GM18517 (cell line): ENCODE data around the gene PHF21A.
A peak's percentile ranks its signal among the peaks of the same experiment; 100 is the strongest.

Experiments
- ATAC-seq: cut with Tn5 transposase; IDR thresholded peaks from one replicate; pipeline ENCODE4 v1.9.1; 2021; ENCODE audit warnings: mild to moderate bottlenecking, moderate library complexity; ENCODE audit not compliant: unreplicated experiment

The PHF21A gene

GRCh38 chr11:46121301-46121723 lies at the start of gene PHF21A:
PHF21A (minus strand) TSS chr11:46121454; CDS start chr11:46084219, 37,235 bp downstream.
- ATAC-seq: peak; percentile 20

- ATAC-seq: no peak
Measured at GRCh38 chr11:46170797-46171196, 49.5 kb upstream of the PHF21A start.

- no peak for ATAC-seq
Measured at GRCh38 chr11:46162700-46163099, 41.4 kb upstream of the PHF21A start.

GRCh38 chr11:46161201-46161600 lies 39.9 kb upstream of the PHF21A start:
- no peak for ATAC-seq

GRCh38 chr11:46160100-46160499 lies 38.8 kb upstream of the PHF21A start:
- ATAC-seq: no peak

DNA sequence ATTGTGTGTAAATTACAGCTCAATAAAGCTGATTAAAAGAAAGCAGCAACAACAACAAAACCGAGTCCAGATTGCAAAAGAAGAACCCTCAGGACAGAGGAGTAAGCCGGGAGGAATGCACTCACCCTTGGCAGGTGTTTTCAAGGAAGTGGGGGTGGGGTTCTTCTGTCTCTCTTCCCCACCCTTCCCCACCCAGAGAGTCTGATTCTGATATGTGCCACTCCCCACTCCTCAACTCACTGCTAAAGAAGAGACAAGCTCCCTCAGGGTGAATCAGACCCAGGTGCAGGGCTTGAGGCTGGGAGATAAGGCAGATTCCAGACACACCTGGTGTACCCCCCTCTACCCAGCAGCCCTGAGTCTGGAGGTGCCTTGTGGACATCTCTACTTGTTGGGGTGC lies 38.4 kb upstream of the PHF21A start:
- ATAC-seq: no peak

- ATAC-seq: no peak
Measured at GRCh38 chr11:46149826-46150225, 28.6 kb upstream of the PHF21A start.

GRCh38 chr11:46149342-46149741 lies 28.1 kb upstream of the PHF21A start:
- no peak for ATAC-seq

DNA sequence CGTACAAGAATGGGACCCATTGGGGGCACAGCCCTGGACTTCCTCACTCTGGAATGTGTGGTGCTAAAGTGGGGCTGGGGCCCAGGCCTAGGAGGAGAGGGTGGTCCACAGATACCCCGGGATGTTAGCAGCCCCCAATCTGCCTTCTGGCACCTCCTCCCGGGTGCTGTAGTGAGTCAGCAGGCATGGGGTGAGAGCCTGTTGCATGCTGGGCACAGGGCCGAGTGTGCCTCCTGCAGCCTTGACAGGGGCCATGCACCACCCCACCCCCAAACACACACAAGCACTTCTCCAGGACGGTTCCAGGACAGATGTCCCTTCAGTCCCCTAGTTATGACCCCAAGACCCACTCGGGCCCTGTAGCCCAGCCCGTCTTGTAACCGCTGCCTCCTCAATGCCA lies 23.5 kb upstream of the PHF21A start:
- ATAC-seq: no peak

- no peak for ATAC-seq
Measured at GRCh38 chr11:46143049-46143806, 22.0 kb upstream of the PHF21A start.

DNA sequence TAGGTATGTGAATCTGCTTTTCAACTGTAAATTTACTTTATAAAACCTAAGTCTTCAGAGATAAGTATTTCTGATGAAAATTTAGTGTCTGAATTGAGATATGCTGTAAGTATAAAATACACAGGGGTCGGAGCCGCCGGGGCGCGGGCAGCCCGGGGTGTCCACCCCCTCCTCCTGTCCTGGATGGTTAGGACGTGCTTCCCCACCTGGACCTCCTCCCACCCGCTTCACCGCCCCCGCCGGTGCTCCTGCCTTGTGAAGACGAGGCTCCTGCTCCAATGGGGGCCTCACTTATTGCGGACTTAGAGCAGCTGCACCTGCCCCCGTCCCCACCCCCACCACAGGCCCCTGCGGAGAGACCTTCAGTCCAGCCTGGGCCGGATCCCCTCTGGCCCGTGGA lies 21.3 kb upstream of the PHF21A start:
- no peak for ATAC-seq

DNA sequence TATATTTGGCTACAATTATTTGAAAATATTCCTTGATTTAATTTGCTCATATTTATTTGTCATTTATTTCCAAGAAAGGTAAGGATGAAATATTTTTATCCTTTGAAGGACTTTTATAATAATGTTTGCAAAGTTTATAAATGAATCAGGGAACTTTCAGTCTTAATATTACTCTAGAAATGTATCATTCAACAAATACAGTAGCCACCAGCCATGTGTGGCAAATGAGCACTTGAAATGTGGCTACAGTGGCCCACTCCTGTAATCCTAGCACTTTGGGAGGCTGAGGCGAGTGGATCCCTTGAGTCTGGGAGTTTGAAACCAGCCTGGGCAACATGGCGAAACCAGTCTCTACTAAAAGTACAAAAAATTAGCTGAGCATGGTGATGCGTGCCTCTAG lies 20.3 kb upstream of the PHF21A start:
- ATAC-seq: no peak

- ATAC-seq: no peak
Measured at GRCh38 chr11:46134540-46134939, 13.3 kb upstream of the PHF21A start.

DNA sequence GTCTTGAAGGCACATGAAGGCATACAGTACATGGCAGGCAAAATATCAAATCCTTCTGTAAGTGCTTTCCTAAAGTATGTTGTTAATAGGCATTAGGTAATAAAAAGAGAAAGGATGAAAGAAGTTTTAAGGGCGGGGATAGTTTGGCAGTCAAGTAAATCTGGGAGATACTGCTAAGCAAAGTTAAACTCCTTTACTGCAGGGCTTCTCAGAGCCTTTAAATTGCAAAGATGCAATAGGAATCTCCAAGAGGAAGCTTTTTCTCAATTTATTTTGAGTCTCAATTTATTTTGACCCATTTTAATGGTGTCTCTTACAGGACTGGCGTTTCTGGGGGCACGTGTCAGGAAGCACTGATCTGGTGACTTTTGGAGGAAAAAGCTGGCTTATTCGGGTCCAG lies 12.8 kb upstream of the PHF21A start:
- no peak for ATAC-seq

DNA sequence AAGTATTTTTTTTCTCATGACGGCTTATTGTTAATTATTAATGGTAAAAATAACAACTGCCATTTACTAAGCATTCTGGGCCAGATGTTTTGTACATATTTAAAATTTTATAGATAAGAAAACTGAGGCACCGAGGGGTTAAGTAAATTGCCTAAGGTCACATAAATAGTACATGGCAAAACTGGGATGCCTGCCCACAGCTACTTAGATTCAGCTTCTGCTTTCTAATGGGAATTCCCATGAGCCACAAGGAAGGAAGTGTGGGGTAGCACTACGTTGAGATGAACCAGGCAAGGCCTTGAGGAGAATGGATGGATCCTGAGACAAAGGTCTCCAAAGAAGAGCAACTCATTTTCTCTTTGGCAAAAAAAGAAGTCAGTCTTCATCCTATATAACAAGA lies 11.9 kb upstream of the PHF21A start:
- no peak for ATAC-seq

DNA sequence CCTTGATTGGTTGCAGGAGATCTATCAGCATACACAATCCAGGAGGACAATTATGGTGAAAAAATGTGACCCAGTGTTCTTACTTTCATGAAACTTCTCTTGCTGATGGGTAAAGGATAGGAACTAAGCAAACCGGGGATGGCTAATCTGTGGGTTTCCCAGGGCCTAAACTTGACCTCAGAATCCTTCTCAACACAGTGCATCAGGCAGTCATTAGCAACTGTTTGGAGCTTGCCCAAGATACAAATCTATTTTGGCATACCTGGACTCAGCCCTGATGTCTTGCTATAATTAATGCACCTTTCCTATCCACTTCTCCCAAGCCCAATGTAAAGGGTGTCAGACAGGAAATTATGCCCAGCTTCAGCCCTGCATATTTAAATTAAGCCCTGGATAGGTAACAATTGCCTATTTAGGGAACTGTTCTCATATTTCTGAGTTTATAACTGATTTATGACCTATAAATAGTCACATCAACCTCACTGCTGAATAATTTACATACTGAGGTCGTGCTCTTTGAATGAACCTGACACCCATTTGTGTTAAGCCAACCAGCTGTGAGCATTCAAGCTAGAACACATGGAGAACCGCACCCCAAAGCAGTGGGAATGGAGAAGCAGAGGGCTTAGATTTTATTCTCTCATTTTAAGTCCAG lies 9.2 kb upstream of the PHF21A start:
- ATAC-seq: no peak

GRCh38 chr11:46129133-46129532 lies 7.9 kb upstream of the PHF21A start:
- ATAC-seq: no peak

- peak; percentile 85 for ATAC-seq
Measured at GRCh38 chr11:46127150-46127638, 5.9 kb upstream of the PHF21A start.

DNA sequence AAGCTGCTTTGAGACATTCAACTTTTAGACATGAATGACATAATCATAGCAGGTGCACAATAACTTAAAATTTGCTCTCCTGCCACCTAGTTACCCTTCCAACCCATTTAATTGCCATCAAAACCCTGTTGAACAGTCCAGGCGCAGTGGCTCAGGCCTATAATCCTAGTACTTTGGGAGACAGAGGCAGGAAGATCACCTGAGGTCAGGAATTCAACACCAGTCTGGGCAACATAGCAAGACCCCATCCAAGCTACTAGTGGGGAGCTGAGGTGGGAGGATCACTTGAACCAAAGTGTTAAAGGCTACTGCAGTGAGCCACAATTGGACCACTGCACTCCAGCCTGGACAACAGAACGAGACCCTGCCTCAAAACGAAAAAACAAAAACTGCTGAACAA lies 4.0 kb upstream of the PHF21A start:
- no peak for ATAC-seq

GRCh38 chr11:46122945-46123715 lies 1.9 kb upstream of the PHF21A start:
- no peak for ATAC-seq

GRCh38 chr11:46121724-46122477 lies 647 bp upstream of the PHF21A start:
- peak; percentile 51 for ATAC-seq
